Pancreas (tissue), 10 donors: ENCODE results near the gene CCDC188. TPM values are rescaled to one million over a fixed set of nuclear protein-coding genes. Genes with fewer than 3 reads are reported as not detected.

Source experiments
- ATAC-seq, 4 donors: fragments of 200-7000 bp; cut with Tn5 transposase; one replicate each; pipeline versions ENCODE4 v1.8.0 to v1.9.1; 2020; ENCODE audit warnings: mild to moderate bottlenecking in 4 of 4, moderate library complexity in 4 of 4
- DNase-seq, 6 donors: peaks; one replicate each; pipeline ENCODE4 v3.0.0-alpha.2; 2020
- FAIRE-seq: peaks from 2 replicates; lab custom pipeline; 2012; peaks lifted over from hg19 to GRCh38; lab: Jason Lieb, UNC
- H3K27ac ChIP-seq, 4 donors: fragments of 200-600 bp; sonication (generic); 1 replicate in 3 of 4; 2 replicates in 1 of 4; pipeline versions ENCODE4 v1.5.0 to v1.8.0; 2020
- H3K27me3 ChIP-seq, 4 donors: fragments of 200-600 bp; one replicate each; pipeline ENCODE4 v1.8.0; 2021
- H3K36me3 ChIP-seq, 3 donors: fragments of 200-600 bp; sonication (generic) in 1 of 3; one replicate each; pipeline versions ENCODE4 v1.5.0 to v1.8.0; 2020 to 2021
- H3K4me1 ChIP-seq, 3 donors: fragments of 200-600 bp; one replicate each; pipeline ENCODE4 v1.8.0; 2021
- H3K4me3 ChIP-seq, 4 donors: fragments of 200-600 bp; sonication (generic) in 2 of 4; one replicate each; pipeline versions ENCODE4 v1.5.0 to v1.8.0; 2020 to 2021
- H3K9me3 ChIP-seq, 4 donors: fragments of 200-600 bp; one replicate each; pipeline ENCODE4 v1.8.0; 2021
- WGBS, 2 donors: extraction: QIAGEN DNeasy Blood & Tissue Kit; methylation state at CpG; one replicate each; pipeline ENCODE4 v1.1.7; 2013; 5-methylcytosine and 5-hydroxymethylcytosine counted together
- intact Hi-C, 3 donors: fragments of 100-400 bp; cut with DNase I; formaldehyde crosslinking; loops; one replicate each; pipeline versions ENCODE4 v1.11.1 to v1.14.2; 2022
- polyA plus RNA-seq, 2 donors: library from polyadenylated mRNA; stranded (reverse); fragments of 200-250 nt; gene quantifications; one replicate each; pipeline ENCODE4 v1.2.3, GENCODE V29; 2013
- total RNA-seq, 6 donors: library from RNA; stranded (reverse); fragmentation: NEBNext Ultra II Directional in 4 of 6; extraction: Animal tissue kit (Norgen Biotek cat#: 25700) in 4 of 6; gene quantifications; one replicate each; pipeline versions ENCODE4 v1.2.1 to v1.2.4, GENCODE V29; 2021 to 2023
- TF ChIP-seq, protein P1 (sequence below), 4 donors: fragments of 200-600 bp; sonication (generic) in 3 of 4; IDR thresholded peaks; one replicate each; pipeline versions ENCODE4 v1.5.0 to v1.8.0; 2021; ENCODE audit warnings: antibody characterized with exemption in 4 of 4
- donor health status: healthy with polysubstance abuse.
- donor health status: DM: no; HTN: no; CAD: no; lungs with moderate emphysema.
- donor health status: DM: no; HTN: no; CAD: no.
- donor health status: control.
- donor health status: control.
- donor health status: Bipolar disorder and iron deficiency.
- donor health status: DM: yes; HTN: yes; CAD: no.
- donor health status: DM: no; HTN: no; CAD: no.
- donor health status: DM: no; HTN: no; CAD: no.
- donor health status: DM: yes; HTN: yes; CAD: no.

CCDC188 gene
- total and polyA plus RNA-seq, 8 donors: 0.31 to 7.1 (median 0.44) TPM; not detected in 1

DNA sequence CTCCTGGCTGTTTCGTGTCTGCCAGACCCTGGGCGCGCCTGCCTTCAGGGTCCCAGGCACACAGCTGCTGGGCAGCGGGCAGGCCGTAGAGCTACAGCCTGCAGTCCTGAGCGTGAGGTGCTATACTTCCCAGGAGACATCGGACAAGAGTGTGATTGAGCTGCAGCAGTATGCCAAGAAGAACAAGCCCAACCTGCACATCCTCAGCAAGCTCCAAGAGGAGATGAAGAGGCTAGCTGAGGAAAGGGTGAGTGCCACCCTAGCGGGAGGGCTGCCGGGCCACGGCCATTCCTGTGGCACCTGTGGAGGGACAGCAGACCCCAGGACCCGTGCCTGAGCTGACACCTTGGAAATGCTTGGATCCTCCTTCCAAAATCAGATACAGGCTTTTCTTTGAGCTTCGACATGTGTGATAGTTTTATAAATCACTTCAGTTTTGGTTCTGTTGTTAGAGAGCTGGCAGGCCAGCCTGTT lies 42.1 kb downstream of the CCDC188 start:
- DNase-seq (peak in 1 of 6 donors; percentile 31), ATAC-seq (no peak), FAIRE-seq (no peak)
- Histone ChIP-seq H3K27me3 (no peaks in the 10 kb centered on the region), H3K36me3 (peaks cover 0 to 56% (median 40%) of the 10 kb centered on the region in 3 donors), H3K4me1 (peaks cover 5 to 20% (median 10%) of the 10 kb centered on the region in 3 donors), H3K4me3 (no peak overlapping the region), H3K9me3 (no peaks in the 10 kb centered on the region), H3K27ac (no peak overlapping the region)
- WGBS, 2 donors: 90 to 91% methylated on average over 12 of the region's 12 CpGs
- intact Hi-C loops: no loop called here
- TF ChIP-seq, protein P1, sequence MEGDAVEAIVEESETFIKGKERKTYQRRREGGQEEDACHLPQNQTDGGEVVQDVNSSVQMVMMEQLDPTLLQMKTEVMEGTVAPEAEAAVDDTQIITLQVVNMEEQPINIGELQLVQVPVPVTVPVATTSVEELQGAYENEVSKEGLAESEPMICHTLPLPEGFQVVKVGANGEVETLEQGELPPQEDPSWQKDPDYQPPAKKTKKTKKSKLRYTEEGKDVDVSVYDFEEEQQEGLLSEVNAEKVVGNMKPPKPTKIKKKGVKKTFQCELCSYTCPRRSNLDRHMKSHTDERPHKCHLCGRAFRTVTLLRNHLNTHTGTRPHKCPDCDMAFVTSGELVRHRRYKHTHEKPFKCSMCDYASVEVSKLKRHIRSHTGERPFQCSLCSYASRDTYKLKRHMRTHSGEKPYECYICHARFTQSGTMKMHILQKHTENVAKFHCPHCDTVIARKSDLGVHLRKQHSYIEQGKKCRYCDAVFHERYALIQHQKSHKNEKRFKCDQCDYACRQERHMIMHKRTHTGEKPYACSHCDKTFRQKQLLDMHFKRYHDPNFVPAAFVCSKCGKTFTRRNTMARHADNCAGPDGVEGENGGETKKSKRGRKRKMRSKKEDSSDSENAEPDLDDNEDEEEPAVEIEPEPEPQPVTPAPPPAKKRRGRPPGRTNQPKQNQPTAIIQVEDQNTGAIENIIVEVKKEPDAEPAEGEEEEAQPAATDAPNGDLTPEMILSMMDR (IDR thresholded peaks at IDR 0.05): no peak

DNA sequence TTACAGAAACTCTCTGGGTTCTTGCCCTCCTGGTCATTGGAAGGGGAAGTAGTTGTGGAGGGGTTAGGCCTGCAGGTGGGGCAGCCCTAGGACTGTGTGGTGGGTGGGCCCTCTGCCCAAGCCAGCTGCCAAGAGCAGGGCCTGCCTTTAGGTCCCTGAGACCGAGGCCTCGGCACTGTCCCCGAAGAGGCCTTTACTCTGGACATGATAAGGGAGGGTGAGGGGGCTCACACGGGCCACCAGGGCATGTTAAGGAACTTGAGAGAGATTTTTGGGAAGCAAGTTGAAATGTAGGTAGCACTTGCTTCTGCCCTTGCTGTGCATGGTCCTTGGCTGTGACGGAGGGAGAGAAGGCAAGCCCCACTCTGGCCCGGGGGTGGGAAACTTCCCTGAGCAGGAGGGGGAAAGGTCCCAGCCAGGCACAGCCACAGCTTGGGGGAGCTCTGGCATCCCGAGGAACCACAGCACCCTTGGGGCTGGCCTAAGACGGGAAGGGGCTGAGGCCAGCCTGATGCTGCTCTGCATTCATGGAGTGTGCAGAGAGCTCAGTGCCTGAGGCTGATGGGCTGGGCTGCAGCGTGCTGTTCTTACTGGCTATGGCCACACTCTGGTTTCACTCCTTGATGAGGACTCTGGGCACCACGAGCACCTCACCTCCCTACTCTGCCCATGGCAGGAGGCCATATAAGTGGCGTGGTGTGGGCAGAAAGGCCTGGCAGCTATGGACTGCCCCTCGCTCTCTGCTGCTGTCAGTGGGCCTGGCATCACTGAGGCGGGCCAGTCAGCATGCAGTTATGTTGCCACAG lies 42.7 kb downstream of the CCDC188 start:
- peaks cover 5 to 18% (median 10%) of the 10 kb centered on the region in 3 donors for H3K4me1 ChIP-seq
- H3K27ac ChIP-seq: no peak overlapping the region
- WGBS, 2 donors: 83 to 88% methylated on average over 13 of the region's 13 CpGs
- H3K4me3 ChIP-seq: no peak overlapping the region
- TF ChIP-seq, protein P1 (IDR thresholded peaks at IDR 0.05): no peak
- no peaks in the 10 kb centered on the region for H3K27me3 ChIP-seq
- no peak for ATAC-seq
- no peaks in the 10 kb centered on the region for H3K9me3 ChIP-seq
- FAIRE-seq: no peak
- intact Hi-C loops: no loop called here
- DNase-seq: peak in 2 of 6 donors; percentile 24 to 53
- H3K36me3 ChIP-seq: peaks cover 0 to 56% (median 40%) of the 10 kb centered on the region in 3 donors

DNA sequence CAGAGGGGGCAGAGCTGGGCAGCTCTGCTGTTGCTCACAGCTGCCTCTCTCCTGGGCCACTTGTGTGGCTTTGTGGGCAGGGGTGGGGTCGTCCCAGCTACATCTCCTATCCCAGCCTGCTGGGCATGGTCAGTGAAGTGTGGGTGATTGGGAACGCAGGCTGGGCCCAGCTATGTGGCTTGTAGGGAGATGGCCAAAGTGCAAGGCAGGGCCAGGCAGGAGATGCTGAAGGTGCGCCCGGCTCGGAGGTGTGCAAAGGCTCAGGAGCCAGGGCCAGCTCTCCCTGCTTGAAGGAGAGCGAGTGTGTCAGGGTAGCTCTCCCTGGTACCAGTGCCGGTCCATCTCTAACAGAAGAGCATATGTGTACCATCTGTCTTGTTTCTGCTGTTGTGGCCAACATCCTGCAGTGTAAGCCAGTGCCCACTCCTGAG lies 43.4 kb downstream of the CCDC188 start:
- peaks cover 4 to 11% (median 8%) of the 10 kb centered on the region in 3 donors for H3K4me1 ChIP-seq
- no peak overlapping the region for H3K27ac ChIP-seq
- intact Hi-C loops: no loop called here
- no peak overlapping the region for H3K4me3 ChIP-seq
- 89 to 95% methylated on average over 7 of the region's 7 CpGs for WGBS, 2 donors
- peak in 2 of 6 donors; percentile 20 to 38 for DNase-seq
- peaks cover 0 to 56% (median 40%) of the 10 kb centered on the region in 3 donors for H3K36me3 ChIP-seq
- ATAC-seq: no peak
- TF ChIP-seq, protein P1 (IDR thresholded peaks at IDR 0.05): no peak
- H3K9me3 ChIP-seq: no peaks in the 10 kb centered on the region
- H3K27me3 ChIP-seq: no peaks in the 10 kb centered on the region
- no peak for FAIRE-seq

DNA sequence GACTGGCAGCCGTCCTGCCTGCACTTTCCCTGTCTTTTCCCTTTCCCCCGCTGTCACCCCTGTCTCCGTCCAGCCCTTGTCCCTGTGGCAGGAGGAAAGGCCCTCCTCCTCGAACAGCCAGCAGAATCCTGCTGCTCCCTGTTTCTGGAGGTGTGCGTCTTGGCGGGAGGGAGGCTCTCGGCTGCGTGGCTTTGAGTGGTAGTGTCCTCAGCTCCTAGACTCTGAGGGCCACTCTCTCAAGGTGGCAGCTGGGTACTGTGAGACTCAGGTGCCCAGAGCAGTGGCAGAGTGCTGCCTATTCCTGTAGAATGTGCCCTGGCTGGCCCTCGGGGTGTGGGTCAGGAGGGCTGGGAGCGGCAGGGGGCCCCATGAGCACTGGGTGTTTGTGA lies 44.0 kb downstream of the CCDC188 start:
- TF ChIP-seq, protein P1 (IDR thresholded peaks at IDR 0.05): no peak
- peak in 2 of 6 donors; percentile 21 to 56 for DNase-seq
- Histone ChIP-seq H3K27ac (no peak overlapping the region), H3K4me1 (peaks cover 0 to 5% (median 1%) of the 10 kb centered on the region in 3 donors), H3K4me3 (no peak overlapping the region), H3K9me3 (no peaks in the 10 kb centered on the region), H3K27me3 (no peaks in the 10 kb centered on the region), H3K36me3 (peaks cover 0 to 56% (median 40%) of the 10 kb centered on the region in 3 donors)
- intact Hi-C loops: no loop called here
- ATAC-seq: no peak
- 93 to 94% methylated on average over 10 of the region's 10 CpGs for WGBS, 2 donors
- FAIRE-seq: no peak
